Mammary epithelial cell (primary cell): ENCODE measurements around the gene EPS8L2.

Source experiments
- EZH2 ChIP-seq: IDR thresholded peaks from 2 replicates; pipeline ENCODE4 v1.6.1; 2012; ENCODE audit warnings: low read length, inconsistent platforms, borderline replicate concordance
- TF ChIP-seq, protein P1 (sequence below), 2 donors: IDR thresholded peaks in 1 of 2; conservative IDR thresholded peaks in 1 of 2; 2 replicates each; pipeline ENCODE4 v1.5.1; 2011 to 2012; ENCODE audit warnings: inconsistent platforms in 2 of 2, low read length in 2 of 2, mild to moderate bottlenecking in 2 of 2, control low read depth in 1 of 2, low read depth in 1 of 2; ENCODE audit not compliant: insufficient read depth in 1 of 2; ENCODE audit errors: extremely low read depth in 1 of 2

DNA sequence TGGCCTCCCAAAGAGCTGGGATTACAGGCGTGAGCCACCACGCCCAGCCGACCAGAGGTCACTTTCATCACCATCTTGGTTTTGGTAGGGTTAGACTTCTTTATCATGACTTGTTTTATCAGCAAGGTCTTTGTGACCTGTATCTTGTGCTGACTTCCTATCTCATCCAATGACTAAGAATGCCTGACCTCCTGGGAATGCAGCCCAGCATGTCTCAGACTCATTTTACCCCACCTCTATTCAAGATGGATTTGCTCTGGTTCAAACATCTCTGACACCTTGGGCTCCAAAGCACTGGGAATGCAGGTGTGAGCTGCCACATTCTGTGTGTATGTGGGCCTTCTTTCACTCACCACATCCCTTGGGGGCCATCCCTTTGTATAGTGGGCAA, 36.1 kb downstream of the EPS8L2 start:
- TF ChIP-seq, protein P1, sequence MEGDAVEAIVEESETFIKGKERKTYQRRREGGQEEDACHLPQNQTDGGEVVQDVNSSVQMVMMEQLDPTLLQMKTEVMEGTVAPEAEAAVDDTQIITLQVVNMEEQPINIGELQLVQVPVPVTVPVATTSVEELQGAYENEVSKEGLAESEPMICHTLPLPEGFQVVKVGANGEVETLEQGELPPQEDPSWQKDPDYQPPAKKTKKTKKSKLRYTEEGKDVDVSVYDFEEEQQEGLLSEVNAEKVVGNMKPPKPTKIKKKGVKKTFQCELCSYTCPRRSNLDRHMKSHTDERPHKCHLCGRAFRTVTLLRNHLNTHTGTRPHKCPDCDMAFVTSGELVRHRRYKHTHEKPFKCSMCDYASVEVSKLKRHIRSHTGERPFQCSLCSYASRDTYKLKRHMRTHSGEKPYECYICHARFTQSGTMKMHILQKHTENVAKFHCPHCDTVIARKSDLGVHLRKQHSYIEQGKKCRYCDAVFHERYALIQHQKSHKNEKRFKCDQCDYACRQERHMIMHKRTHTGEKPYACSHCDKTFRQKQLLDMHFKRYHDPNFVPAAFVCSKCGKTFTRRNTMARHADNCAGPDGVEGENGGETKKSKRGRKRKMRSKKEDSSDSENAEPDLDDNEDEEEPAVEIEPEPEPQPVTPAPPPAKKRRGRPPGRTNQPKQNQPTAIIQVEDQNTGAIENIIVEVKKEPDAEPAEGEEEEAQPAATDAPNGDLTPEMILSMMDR (conservative IDR thresholded peaks at IDR 0.05 in 1 of 2, IDR thresholded peaks at IDR 0.05 in 1 of 2; ENCODE audit: extremely low read depth in 1 of 2, insufficient read depth in 1 of 2, low read depth in 1 of 2, low read length in 2 of 2) = no peak
- no peak for TF ChIP-seq EZH2
